Trophoblast cell (in vitro differentiated cells and primary cell): ENCODE results near the gene FOXO6.

Experiments used
- DNase-seq, 2 donors: peaks; one replicate each; pipeline ENCODE4 v3.0.0-alpha.2; 2016
- H2AFZ ChIP-seq: 2 replicates; pipeline ENCODE4 v1.6.1; 2013; ENCODE audit warnings: low read length, moderate library complexity, mild to moderate bottlenecking; ENCODE audit not compliant: insufficient read depth, poor library complexity
- H2AK5ac ChIP-seq: 2 replicates; pipeline ENCODE4 v1.6.1; 2013; ENCODE audit warnings: mild to moderate bottlenecking, low read length
- H2BK120ac ChIP-seq: 2 replicates; pipeline ENCODE4 v1.6.1; 2013; ENCODE audit warnings: low read length, mild to moderate bottlenecking, moderate library complexity; ENCODE audit not compliant: insufficient read depth, poor library complexity
- H2BK12ac ChIP-seq: 2 replicates; pipeline ENCODE4 v1.6.1; 2013; ENCODE audit warnings: mild to moderate bottlenecking, low read length, moderate library complexity
- H2BK5ac ChIP-seq: 2 replicates; pipeline ENCODE4 v1.6.1; 2013; ENCODE audit warnings: low read length, low read depth, moderate library complexity, mild to moderate bottlenecking; ENCODE audit not compliant: poor library complexity
- H3K14ac ChIP-seq: 2 replicates; pipeline ENCODE4 v1.6.1; 2013; ENCODE audit warnings: mild to moderate bottlenecking, low read length
- H3K18ac ChIP-seq: 2 replicates; pipeline ENCODE4 v1.6.1; 2013; ENCODE audit warnings: mild to moderate bottlenecking, low read length
- H3K23ac ChIP-seq: 2 replicates; pipeline ENCODE4 v1.6.1; 2013; ENCODE audit warnings: low read length
- H3K27ac ChIP-seq: 2 replicates; pipeline ENCODE4 v1.5.1; 2013; ENCODE audit warnings: low read depth, mild to moderate bottlenecking, inconsistent platforms, low read length, moderate library complexity
- H3K27me3 ChIP-seq: 2 replicates; pipeline ENCODE4 v1.6.1; 2013; ENCODE audit warnings: inconsistent platforms, mild to moderate bottlenecking, low read length, moderate library complexity; ENCODE audit not compliant: insufficient read depth
- H3K36me3 ChIP-seq, 2 experiments: 1 replicate in 1 of 2; 2 replicates in 1 of 2; pipeline ENCODE4 v1.6.1; 2013; ENCODE audit warnings: low read length in 2 of 2, mild to moderate bottlenecking in 2 of 2, moderate library complexity in 1 of 2; ENCODE audit not compliant: insufficient read depth in 2 of 2, control insufficient read depth in 1 of 2
- H3K4ac ChIP-seq: 2 replicates; pipeline ENCODE4 v1.6.1; 2013; ENCODE audit warnings: low read depth, mild to moderate bottlenecking, low read length, moderate library complexity
- H3K4me1 ChIP-seq, 2 experiments: 1 replicate in 1 of 2; 2 replicates in 1 of 2; pipeline ENCODE4 v1.6.1; 2013; ENCODE audit warnings: low read length in 2 of 2, mild to moderate bottlenecking in 2 of 2, moderate library complexity in 1 of 2; ENCODE audit not compliant: insufficient read depth in 2 of 2, control insufficient read depth in 1 of 2
- H3K4me2 ChIP-seq: 2 replicates; pipeline ENCODE4 v1.6.1; 2013; ENCODE audit warnings: inconsistent platforms, mild to moderate bottlenecking, low read length, moderate library complexity
- H3K4me3 ChIP-seq: 2 replicates; pipeline ENCODE4 v1.5.1; 2013; ENCODE audit warnings: mild to moderate bottlenecking, low read depth, low read length, inconsistent platforms
- H3K79me1 ChIP-seq: one replicate; pipeline ENCODE4 v1.6.1; 2013; ENCODE audit warnings: low read length
- H3K79me2 ChIP-seq: 2 replicates; pipeline ENCODE4 v1.6.1; 2013; ENCODE audit warnings: low read length, mild to moderate bottlenecking; ENCODE audit not compliant: control insufficient read depth, insufficient read depth, poor library complexity
- H3K9ac ChIP-seq: 2 replicates; pipeline ENCODE4 v1.6.1; 2013; ENCODE audit warnings: mild to moderate bottlenecking, low read length
- H3K9me3 ChIP-seq: 2 replicates; pipeline ENCODE4 v1.6.1; 2013; ENCODE audit warnings: low read depth, mild to moderate bottlenecking, control low read depth, inconsistent platforms, low read length; ENCODE audit not compliant: insufficient read depth
- H4K12ac ChIP-seq: 2 replicates; pipeline ENCODE4 v1.6.1; 2013; ENCODE audit warnings: low read depth, mild to moderate bottlenecking, low read length, moderate library complexity
- H4K8ac ChIP-seq: 2 replicates; pipeline ENCODE4 v1.6.1; 2013; ENCODE audit warnings: low read depth, mild to moderate bottlenecking, low read length, moderate library complexity
- H4K91ac ChIP-seq: one replicate; pipeline ENCODE4 v1.6.1; 2013; ENCODE audit warnings: low read depth, mild to moderate bottlenecking, low read length, moderate library complexity
- WGBS: extraction: QIAGEN DNeasy Blood & Tissue Kit; methylation state at CpG from one replicate; pipeline ENCODE4 v1.1.7; 2013; ENCODE audit warnings: missing lambda C conversion rate; ENCODE audit not compliant: insufficient read length, insufficient coverage; ENCODE audit errors: extremely low coverage; 5-methylcytosine and 5-hydroxymethylcytosine counted together

FOXO6 gene

GRCh38 chr1:41424581-41425118 lies 63.4 kb downstream of the FOXO6 start:
- Histone ChIP-seq H3K4me2 (peak overlapping the region; percentile 4), H2AK5ac (no peak overlapping the region), H2BK5ac (no peak overlapping the region), H2BK120ac (no peak overlapping the region), H2BK12ac (no peak overlapping the region), H3K79me1 (no peaks in the 10 kb centered on the region), H3K23ac (peak overlapping the region; percentile 74), H3K9me3 (peaks cover 6% of the 10 kb centered on the region), H4K8ac (no peak overlapping the region), H3K79me2 (no peaks in the 10 kb centered on the region), H4K12ac (no peak overlapping the region), H3K9ac (no peak overlapping the region), H3K27me3 (no peaks in the 10 kb centered on the region), H3K4ac (no peak overlapping the region), H4K91ac (no peak overlapping the region), H3K18ac (no peak overlapping the region), H2AFZ (no peak overlapping the region), H3K4me1 (no peaks in the 10 kb centered on the region), H3K27ac (no peak overlapping the region), H3K14ac (no peak overlapping the region), H3K4me3 (peak overlapping the region; percentile 55), H3K36me3 (no peaks in the 10 kb centered on the region)
- 100% methylated on average over 2 of the region's 4 CpGs for WGBS
- DNase-seq: no peak

GRCh38 chr1:41425369-41425768 lies 64.1 kb downstream of the FOXO6 start:
- no peak overlapping the region for H3K4ac ChIP-seq
- no peak for DNase-seq
- no peak overlapping the region for H3K27ac ChIP-seq

GRCh38 chr1:41426201-41426890 lies 65.1 kb downstream of the FOXO6 start:
- Histone ChIP-seq H4K8ac (no peak overlapping the region), H3K36me3 (no peaks in the 10 kb centered on the region), H3K4me1 (no peaks in the 10 kb centered on the region), H2BK12ac (no peak overlapping the region), H3K79me2 (no peaks in the 10 kb centered on the region), H3K9me3 (peaks cover 6% of the 10 kb centered on the region), H3K14ac (no peak overlapping the region), H3K79me1 (no peaks in the 10 kb centered on the region), H3K4me2 (no peak overlapping the region), H2AK5ac (no peak overlapping the region), H3K4me3 (no peak overlapping the region), H3K27me3 (no peaks in the 10 kb centered on the region), H4K12ac (no peak overlapping the region), H3K27ac (no peak overlapping the region), H3K18ac (no peak overlapping the region), H3K9ac (no peak overlapping the region), H3K23ac (no peak overlapping the region), H2BK120ac (no peak overlapping the region), H2BK5ac (no peak overlapping the region), H3K4ac (no peak overlapping the region), H4K91ac (no peak overlapping the region), H2AFZ (no peak overlapping the region)
- DNase-seq: no peak
- WGBS: no CpG with 5 or more reads among the region's 13 CpGs

More at GRCh38 chr1:41425369-41425768, 64.1 kb downstream of the FOXO6 start:
- Histone ChIP-seq H3K14ac (no peak overlapping the region), H3K18ac (no peak overlapping the region), H3K4me1 (no peaks in the 10 kb centered on the region), H2BK120ac (no peak overlapping the region), H3K79me2 (no peaks in the 10 kb centered on the region), H3K9me3 (peaks cover 6% of the 10 kb centered on the region), H3K9ac (no peak overlapping the region), H3K79me1 (no peaks in the 10 kb centered on the region), H4K8ac (no peak overlapping the region), H2BK5ac (no peak overlapping the region), H3K27me3 (no peaks in the 10 kb centered on the region), H2AFZ (no peak overlapping the region), H2BK12ac (no peak overlapping the region), H3K36me3 (no peaks in the 10 kb centered on the region), H3K4me3 (no peak overlapping the region), H2AK5ac (no peak overlapping the region), H4K91ac (no peak overlapping the region), H3K23ac (no peak overlapping the region), H3K4me2 (no peak overlapping the region), H4K12ac (no peak overlapping the region)
- 100% methylated on average over 1 of the region's 2 CpGs for WGBS

- Histone ChIP-seq H3K9ac (no peak overlapping the region), H2BK12ac (no peak overlapping the region), H3K4me1 (no peaks in the 10 kb centered on the region), H4K12ac (no peak overlapping the region), H2AFZ (no peak overlapping the region), H4K8ac (no peak overlapping the region), H3K23ac (no peak overlapping the region), H2AK5ac (no peak overlapping the region), H3K4ac (no peak overlapping the region), H2BK120ac (no peak overlapping the region), H3K9me3 (peaks cover 6% of the 10 kb centered on the region), H3K4me3 (no peak overlapping the region), H3K14ac (no peak overlapping the region), H3K79me1 (peaks cover 6% of the 10 kb centered on the region), H4K91ac (peak overlapping the region; percentile 1), H3K27ac (no peak overlapping the region), H3K4me2 (no peak overlapping the region), H3K36me3 (no peaks in the 10 kb centered on the region), H3K79me2 (peaks cover 3% of the 10 kb centered on the region), H2BK5ac (no peak overlapping the region), H3K27me3 (no peaks in the 10 kb centered on the region), H3K18ac (no peak overlapping the region)
- DNase-seq: no peak
- no CpG with 5 or more reads among the region's 20 CpGs for WGBS
Measured at GRCh38 chr1:41427122-41427913, 66.1 kb downstream of the FOXO6 start.
